GM21619 (cell line): ENCODE results near the gene PPP4R4.

Experiments
- ATAC-seq: cut with Tn5 transposase; IDR thresholded peaks from one replicate; pipeline ENCODE4 v1.9.1; 2021; ENCODE audit not compliant: unreplicated experiment

Gene PPP4R4, protein sequence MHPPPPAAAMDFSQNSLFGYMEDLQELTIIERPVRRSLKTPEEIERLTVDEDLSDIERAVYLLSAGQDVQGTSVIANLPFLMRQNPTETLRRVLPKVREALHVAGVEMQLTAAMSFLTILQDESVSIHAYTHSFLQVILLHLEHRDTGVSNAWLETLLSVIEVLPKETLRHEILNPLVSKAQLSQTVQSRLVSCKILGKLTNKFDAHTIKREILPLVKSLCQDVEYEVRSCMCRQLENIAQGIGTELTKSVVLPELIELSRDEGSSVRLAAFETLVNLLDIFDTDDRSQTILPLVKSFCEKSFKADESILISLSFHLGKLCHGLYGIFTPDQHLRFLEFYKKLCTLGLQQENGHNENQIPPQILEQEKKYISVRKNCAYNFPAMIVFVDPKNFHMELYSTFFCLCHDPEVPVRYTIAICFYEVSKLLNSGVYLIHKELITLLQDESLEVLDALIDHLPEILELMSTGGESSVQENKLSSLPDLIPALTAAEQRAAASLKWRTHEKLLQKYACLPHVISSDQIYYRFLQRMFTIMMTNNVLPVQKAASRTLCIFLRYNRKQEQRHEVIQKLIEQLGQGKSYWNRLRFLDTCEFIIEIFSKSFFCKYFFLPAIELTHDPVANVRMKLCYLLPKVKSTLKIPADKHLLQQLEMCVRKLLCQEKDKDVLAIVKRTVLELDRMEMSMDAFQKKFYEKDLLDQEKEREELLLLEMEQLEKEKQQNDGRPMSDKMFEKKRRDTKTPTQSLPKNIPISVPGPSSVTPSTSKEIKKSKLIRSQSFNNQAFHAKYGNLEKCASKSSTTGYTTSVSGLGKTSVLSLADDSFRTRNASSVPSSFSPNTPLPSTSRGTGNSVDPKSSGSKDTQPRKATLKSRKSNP

DNA sequence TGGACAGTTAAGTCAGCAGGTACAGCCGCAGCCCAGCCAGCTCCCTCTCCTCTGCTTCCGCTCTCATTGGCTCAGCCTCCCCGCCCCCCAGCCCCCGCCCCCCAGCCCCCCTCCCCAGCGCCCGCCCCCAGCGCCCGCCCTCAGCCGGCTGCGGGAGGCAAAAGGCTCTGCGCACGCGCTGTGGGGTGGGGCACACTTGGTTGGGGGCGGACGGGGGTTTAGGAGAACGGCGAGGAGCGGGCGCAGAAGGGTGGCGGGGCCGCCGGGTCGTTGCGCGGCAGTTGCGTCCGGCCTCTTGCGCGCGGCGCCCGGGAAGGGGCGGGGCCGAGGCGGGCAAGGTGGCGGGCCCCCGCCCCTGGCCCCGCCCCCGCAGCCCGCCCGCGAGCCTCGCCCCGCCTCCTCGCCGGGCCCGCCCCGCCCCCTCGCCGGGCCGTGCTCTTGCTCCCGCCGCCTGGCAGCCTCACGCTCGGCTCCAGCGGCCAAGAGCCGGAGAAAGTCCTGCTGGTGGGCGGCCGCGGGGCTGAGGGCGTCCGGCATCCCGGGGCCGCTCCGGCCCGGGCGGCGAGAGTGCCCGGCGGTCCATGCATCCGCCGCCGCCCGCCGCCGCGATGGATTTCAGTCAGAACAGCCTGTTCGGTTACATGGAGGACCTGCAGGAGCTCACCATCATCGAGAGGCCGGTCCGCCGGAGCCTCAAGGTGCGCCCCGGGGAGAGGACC is at the start of gene PPP4R4:
TSS of gene PPP4R4 (plus strand) at position 438 of the 719 bp plus-strand sequence. CDS start at position 582, 144 bp downstream.
- ATAC-seq, result peak; percentile 82

DNA sequence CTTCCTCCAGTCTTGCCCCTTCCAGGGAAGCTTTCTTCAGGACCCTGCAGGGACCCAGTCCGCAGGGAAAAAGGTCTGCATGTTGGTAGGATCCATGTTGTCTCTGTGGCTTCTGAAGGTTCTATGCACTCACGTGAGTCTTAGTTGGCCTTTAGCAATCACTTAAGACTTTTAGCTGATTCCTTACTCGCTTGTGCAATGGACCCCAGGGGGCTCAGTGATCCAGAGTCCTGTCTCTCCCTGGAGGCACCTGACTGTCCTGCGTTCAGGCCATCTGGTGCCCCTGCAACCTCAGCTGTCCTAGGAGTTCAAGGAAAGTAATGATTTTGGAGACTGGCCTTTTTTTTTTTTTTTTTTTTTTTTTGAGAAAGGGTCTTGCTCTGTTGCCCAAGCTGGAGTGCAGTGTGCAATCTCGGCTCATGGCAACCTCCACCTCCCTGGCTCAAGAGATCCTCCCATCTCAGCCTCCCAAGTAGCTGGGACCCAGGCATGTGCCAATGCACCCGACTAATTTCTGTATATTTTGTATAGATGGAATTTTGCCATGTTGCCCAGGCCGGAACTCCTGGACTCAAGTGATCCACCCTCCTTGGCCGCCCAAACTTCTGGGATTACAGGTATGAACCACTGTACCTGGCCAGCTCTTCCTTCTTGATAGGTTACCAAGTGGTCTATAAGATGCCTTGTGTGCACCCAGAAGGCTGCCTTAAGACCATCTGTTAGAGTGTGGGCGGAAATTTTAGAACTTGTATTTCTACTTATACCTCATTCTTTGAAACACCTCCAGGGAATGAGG is 49.3 kb upstream of the PPP4R4 start:
- ATAC-seq, result no peak

- ATAC-seq, result no peak
Observed at GRCh38 chr14:94125659-94126418, 48.3 kb upstream of the PPP4R4 start.

- no peak for ATAC-seq
Observed at GRCh38 chr14:94126419-94126677, 47.8 kb upstream of the PPP4R4 start.

DNA sequence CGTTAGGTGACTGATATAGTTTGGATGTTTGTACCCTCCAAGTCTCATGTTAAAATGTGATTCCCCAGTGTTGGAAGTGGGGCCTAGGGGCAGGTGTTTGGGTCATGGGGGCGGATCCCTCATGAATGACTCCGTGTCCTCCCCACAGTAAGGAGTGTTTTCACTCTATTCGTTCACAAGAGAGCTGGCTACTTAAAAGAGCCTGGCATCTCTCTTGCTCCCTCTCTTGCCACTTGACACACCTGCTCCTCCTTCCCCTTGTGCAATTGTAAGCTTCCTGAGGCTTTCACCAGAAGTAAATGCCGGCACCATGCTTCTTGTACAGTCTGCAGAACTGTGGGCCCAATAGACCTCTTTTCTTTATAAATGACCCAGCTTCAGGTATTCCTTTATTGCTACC is 47.3 kb upstream of the PPP4R4 start:
- ATAC-seq, result no peak

- no peak for ATAC-seq
Observed at GRCh38 chr14:94127330-94127729, 46.8 kb upstream of the PPP4R4 start.

DNA sequence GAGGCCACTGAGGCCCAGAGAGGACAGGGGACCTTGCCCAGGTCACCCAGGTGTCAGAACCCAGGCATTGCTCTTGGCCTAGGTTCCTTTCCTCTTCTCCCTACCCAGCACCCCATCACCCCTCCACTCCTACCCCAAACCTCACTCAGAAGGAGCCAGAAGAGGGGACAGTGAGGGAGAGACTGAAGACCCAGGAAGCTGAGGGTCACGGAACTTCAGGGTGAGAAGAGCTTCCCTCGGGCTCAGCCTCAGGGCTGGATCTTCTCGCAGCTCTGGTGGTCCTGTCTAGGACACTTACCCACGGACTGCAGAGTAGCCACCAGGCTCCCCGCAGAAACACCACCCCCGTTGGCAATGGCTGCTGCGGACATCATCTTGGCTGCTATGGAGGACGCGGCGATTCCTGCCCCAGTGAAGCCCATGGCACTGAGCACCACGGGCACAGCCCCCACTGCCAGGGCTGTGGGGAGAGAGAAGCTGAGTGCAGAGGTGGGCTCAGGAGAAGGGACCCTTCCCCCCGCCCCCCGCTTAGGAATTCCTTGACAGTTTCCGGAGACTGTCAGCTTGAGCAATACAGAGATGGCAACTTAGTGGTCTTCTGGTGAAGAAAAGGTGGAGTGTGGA is 45.8 kb upstream of the PPP4R4 start:
- no peak for ATAC-seq

DNA sequence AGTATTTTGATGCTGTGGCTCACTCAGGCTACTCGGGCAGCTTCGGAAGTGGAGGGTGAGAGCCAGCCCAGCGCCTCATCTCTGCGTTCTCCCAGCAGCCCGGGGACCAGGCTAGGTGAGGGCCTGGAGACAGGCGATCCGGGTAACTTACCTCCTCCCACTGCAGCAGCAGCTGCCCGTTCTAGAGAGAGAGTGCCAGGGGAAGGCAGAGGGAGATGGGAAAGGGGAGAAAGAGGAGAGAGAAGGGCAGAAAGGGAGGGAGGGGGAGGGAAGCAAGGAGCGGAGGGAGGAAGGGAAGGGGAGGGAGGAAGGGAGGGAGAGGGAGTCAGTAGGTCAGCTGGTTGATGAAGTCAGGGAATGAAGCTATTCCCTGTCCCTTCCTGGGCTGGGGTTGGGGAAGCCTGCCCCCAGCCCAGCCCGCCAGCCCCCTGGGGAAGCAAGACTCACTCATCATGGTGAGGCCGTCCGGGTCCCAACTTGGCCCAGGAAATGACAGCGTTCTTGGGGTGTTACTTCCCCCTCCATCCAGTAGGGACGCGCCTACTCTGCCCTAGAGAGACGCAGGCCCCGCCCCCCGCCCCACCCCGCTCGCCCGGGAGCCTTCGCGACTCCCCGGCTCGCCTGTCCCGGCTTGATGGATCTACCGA is 44.9 kb upstream of the PPP4R4 start, which contains the start of gene IFI27L2:
TSS of gene IFI27L2 (minus strand) at position 494 of the 647 bp plus-strand sequence. CDS start at position 454, 40 bp downstream.
- ATAC-seq, result peak; percentile 93

GRCh38 chr14:94129758-94130414 is 44.2 kb upstream of the PPP4R4 start:
- no peak for ATAC-seq

DNA sequence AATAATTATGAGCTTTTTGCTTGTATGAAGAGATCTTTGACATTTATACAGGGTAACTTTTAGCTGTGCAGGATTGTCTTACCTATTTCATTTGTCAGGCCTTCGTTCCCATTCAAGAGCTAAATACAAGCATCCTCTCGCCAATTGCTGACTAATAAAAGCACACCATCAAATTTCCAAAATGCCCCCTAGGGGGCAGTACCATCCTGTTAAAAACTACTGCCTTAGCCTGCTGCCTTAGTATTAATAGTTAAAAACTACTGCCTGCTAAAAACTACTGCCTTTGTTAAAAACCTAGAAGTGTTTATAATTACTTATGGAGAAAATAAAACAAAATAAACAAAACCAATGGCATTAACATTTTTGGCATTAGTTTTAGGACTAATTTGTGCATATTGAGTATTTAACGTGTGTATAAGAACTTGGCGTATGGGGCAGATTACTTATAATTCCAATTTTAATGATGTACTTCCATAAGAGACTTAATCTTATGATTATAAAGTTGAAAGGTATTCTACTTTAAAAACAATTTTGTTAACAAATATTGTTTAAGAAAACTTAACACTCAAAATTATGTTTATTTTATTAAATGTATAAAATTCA is 41.7 kb upstream of the PPP4R4 start:
- no peak for ATAC-seq

DNA sequence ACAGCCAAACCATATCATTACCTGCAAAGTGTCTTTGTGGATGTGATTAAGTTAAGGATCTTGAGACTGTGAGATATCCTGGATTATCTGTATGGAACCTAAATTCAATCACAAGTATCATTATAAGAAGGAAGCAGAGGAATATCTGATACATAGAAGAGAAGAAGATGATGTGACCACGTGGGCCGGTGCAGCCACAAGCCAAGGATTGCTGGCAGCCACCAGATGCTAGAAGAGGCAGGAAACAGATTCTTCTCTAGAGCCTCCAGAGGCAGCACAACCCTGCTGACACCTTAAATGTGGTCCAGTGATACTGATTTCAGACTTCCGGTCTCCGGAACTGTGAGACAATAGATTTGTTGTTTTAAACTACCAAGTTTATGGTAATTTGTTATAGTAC is 38.6 kb upstream of the PPP4R4 start:
- ATAC-seq, result no peak

DNA sequence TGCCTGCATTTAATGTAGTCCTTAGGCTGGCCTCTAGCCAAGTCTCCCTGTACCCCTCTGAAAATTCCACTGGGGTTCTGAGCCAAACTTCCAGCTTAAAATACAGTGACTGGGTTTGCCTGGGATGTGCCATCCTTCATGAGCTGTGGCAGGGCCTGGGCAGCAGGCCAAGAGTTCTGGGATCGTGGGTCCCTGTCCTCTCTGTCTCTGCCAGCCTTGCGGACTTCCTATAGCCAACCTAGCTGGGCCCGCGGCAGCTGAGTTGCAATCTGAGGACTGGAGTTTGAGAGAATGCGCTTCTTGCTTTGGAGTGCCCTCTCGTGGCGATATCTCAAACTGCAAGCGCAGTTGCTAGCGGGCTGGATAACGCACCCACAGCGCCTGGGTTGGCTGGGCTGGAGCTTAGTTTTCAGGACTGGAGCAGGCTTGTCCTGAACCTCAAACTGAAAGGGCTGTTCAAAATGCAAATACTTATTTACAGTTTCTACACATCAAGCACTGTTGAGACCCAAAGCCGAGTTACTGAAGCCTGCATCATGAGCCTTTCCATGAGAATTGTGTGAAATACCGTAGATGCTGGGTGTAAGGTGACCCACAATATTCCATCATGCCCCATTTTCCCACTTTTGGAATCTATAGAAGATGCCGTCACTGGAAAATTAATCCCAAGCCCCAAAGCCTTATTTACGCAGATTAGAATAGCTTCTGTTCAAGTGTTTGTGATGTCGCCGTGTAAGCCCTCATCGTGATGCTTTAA is 37.4 kb upstream of the PPP4R4 start:
- ATAC-seq, result peak; percentile 82

GRCh38 chr14:94138251-94138650 is 35.9 kb upstream of the PPP4R4 start:
- ATAC-seq, result no peak

- no peak for ATAC-seq
Observed at GRCh38 chr14:94139006-94139405, 35.1 kb upstream of the PPP4R4 start.

DNA sequence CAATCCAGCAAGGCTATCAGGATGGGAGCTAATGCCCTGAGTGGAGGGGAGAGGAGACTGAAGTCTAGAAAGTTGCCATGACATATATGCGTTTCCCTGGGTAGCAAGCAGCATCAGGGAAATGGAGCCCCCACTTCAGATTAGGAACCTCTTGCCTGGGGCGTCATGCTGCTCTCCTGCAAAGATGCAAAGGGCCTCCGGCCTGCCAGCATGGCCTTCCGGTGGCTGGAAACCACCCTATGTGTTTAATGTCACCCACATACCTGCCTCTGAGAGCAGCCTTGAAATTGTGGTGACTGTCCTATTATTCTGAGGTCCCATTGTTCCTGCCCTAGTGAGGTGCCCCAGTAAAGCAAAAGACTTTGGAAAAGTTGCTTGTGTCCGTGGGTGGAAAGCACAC is 34.7 kb upstream of the PPP4R4 start:
- ATAC-seq, result no peak

DNA sequence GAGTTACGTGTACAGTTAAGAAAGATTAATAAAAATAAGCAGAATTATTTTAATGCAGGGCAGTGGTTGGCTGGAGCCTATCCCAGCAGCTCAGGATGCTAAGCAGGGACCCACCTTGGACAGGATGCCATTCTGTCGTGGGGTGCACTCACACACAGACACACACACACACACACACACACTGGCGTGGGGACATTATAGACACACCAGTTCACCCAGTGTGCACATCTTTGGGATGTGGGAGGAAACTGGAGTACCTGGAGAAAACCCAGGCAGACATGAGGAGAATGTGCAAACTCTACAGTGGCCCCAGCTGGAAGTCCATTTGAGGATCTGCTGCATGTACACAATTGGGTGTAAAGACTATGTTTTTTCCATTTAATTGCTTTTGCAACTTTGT is 31.9 kb upstream of the PPP4R4 start:
- ATAC-seq, result no peak

DNA sequence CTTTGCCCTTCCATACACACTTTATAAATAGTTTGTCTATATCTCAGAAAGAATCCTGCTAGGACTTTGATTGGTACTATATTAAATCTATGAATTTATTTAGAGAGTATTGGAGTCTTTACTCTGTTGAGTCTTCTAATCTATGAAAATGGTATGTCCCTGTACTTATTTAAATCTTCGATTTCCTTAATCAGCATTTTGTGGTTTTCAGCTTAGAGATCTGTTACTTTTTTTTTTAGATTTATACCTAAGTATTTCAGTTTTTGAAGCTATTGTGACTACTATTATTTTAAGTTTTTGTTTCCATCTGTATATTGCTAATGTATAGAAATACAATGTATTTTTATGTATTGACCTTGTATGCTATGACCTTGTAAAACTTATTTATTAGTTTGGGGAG is 31.3 kb upstream of the PPP4R4 start:
- no peak for ATAC-seq
